VCaP (cell line): Measurements from ENCODE around the gene TMEM203.
A peak's percentile ranks its signal among the peaks of the same experiment; 100 is the strongest.

Experiments
- H3K27ac ChIP-seq: fragments of 450-650 bp; 2 replicates; pipeline ENCODE4 v1.5.1; 2017
- CTCF ChIP-seq: fragments of 450-650 bp; conservative IDR thresholded peaks from 2 replicates; pipeline ENCODE4 v1.5.1; 2017; ENCODE audit warnings: mild to moderate bottlenecking, moderate library complexity

The TMEM203 gene

GRCh38 chr9:137194909-137195308 is 10.5 kb downstream of the TMEM203 start:
- H3K27ac ChIP-seq = peak overlapping the region; percentile 97
- TF ChIP-seq CTCF = no peak

- peak overlapping the region; percentile 97 for H3K27ac ChIP-seq
- no peak for TF ChIP-seq CTCF
Observed at GRCh38 chr9:137194388-137194787, 11.1 kb downstream of the TMEM203 start.

GRCh38 chr9:137193771-137194170 is 11.7 kb downstream of the TMEM203 start:
- peak overlapping the region; percentile 97 for H3K27ac ChIP-seq
- TF ChIP-seq CTCF = no peak

- peak overlapping the region; percentile 97; the same call in 1 of the 2 replicates for H3K27ac ChIP-seq
- TF ChIP-seq CTCF = no peak
Observed at GRCh38 chr9:137192859-137193258, 12.6 kb downstream of the TMEM203 start.

GRCh38 chr9:137192448-137192780 is 13.0 kb downstream of the TMEM203 start:
- H3K27ac ChIP-seq = peak overlapping the region; percentile 97

GRCh38 chr9:137191691-137192447 is 13.6 kb downstream of the TMEM203 start:
- no peak for TF ChIP-seq CTCF
- H3K27ac ChIP-seq = peak overlapping the region; percentile 97

More at GRCh38 chr9:137192448-137192780, 13.0 kb downstream of the TMEM203 start:
- TF ChIP-seq CTCF = no peak

- TF ChIP-seq CTCF = no peak
- H3K27ac ChIP-seq = peak overlapping the region; percentile 97
Observed at GRCh38 chr9:137191245-137191644, 14.2 kb downstream of the TMEM203 start.
